Thymus (tissue), 11 donors: ENCODE measurements around the gene EPHB1. TPM values are rescaled to one million over a fixed set of nuclear protein-coding genes. Genes with fewer than 3 reads are reported as not detected.
"Not testable (repeated sequence)": the region's sequence is repeated elsewhere in the genome, so short reads cannot be mapped to it uniquely, and the experiment has no call there.

Experiments used
- DNase-seq, 9 donors: peaks; one replicate each; pipeline ENCODE4 v3.0.0-alpha.2; 2013; ENCODE audit warnings: low spot score in 9 of 9, low read depth in 6 of 9, missing footprints in 1 of 9
- H3K27ac ChIP-seq, 2 donors: one replicate each; pipeline ENCODE4 v1.5.1; 2013; ENCODE audit warnings: control low read depth in 1 of 2, low read depth in 1 of 2, low read length in 1 of 2, mild to moderate bottlenecking in 1 of 2, moderate library complexity in 1 of 2
- H3K27me3 ChIP-seq, 2 donors: one replicate each; pipeline ENCODE4 v1.5.1; 2013; ENCODE audit warnings: low read length in 1 of 2; ENCODE audit not compliant: control insufficient read depth in 2 of 2, insufficient read depth in 1 of 2
- H3K36me3 ChIP-seq, 2 donors: one replicate each; pipeline ENCODE4 v1.5.1; 2013; ENCODE audit warnings: low read length in 1 of 2, mild to moderate bottlenecking in 1 of 2, moderate library complexity in 1 of 2; ENCODE audit not compliant: control insufficient read depth in 2 of 2, insufficient read depth in 2 of 2
- H3K4me1 ChIP-seq, 2 donors: one replicate each; pipeline ENCODE4 v1.5.1; 2013; ENCODE audit warnings: low read length in 2 of 2; ENCODE audit not compliant: control insufficient read depth in 2 of 2, insufficient read depth in 2 of 2
- H3K4me3 ChIP-seq, 2 donors: one replicate each; pipeline ENCODE4 v1.5.1; 2013; ENCODE audit warnings: low read length in 2 of 2, control low read depth in 1 of 2, mild to moderate bottlenecking in 1 of 2
- H3K9me3 ChIP-seq, 2 donors: one replicate each; pipeline ENCODE4 v1.5.1; 2013; ENCODE audit warnings: low read length in 1 of 2, mild to moderate bottlenecking in 1 of 2; ENCODE audit not compliant: control insufficient read depth in 2 of 2, insufficient read depth in 1 of 2
- WGBS: extraction: QIAGEN DNeasy Blood & Tissue Kit; methylation state at CpG from one replicate; pipeline ENCODE4 v1.1.7; 2013; 5-methylcytosine and 5-hydroxymethylcytosine counted together
- polyA plus RNA-seq: library from polyadenylated mRNA; stranded (reverse); fragments of 200-250 nt; gene quantifications from one replicate; pipeline ENCODE4 v1.2.3, GENCODE V29; 2013
- total RNA-seq: library from RNA; stranded (reverse); fragments of 120-200 nt; gene quantifications from one replicate; pipeline ENCODE4 v1.2.4, GENCODE V29; 2013
- donor health status: healthy.

Gene EPHB1
- total and polyA plus RNA-seq, 2 donors = 0.46 to 0.66 TPM

DNA sequence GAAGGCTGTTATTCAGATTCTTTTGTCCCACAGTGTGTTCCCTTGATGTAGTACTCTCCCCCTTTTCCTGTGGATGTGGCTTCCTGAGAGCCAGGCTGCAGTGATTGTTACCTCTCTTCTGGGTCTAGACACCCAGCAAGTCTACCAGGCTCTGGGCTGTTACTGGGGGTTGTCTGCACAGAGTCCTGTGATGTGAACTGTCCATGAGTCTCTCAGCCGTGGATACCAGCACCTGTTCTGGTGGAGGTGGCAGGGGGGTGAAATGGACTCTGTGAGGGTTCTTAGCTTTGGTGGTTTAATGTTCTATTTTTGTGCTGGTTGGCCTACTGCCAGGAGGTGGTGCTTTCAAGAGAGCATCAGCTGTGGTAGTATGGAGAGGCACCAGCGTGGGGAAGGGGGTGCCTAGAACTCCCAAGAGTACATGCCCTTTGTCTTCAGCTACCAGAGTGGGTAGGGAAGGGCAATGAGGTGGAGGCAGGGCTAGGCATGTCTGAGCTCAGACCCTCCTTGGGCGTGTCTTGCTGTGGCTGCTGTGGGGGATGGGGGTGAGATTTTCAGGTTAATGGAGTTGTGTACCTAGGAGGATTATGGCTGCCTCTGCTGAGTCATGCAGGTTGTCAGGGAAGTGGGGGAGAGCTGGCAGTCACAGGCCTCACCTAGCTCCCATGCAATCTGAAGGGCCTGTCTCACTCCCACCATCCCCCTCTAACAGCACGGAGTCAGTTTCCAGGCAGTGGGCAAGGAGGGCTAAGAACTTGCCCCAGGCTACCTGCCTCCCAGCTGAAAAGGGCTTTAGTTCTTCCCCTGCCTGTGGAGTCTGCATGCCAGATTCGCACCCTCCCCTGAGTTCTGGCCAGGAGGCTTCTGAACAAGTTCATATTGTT lies 272.0 kb downstream of the EPHB1 start:
- not testable (repeated sequence) for H3K9me3 ChIP-seq, H3K4me3 ChIP-seq, H3K27me3 ChIP-seq, H3K4me1 ChIP-seq, H3K27ac ChIP-seq, DNase-seq, H3K36me3 ChIP-seq
- 54% methylated on average over 5 of the region's 5 CpGs for WGBS

- H3K27me3 ChIP-seq = no peaks in the 10 kb centered on the region
- 95% methylated on average over 5 of the region's 5 CpGs for WGBS
- no peak overlapping the region for H3K4me3 ChIP-seq
- no peaks in the 10 kb centered on the region for H3K36me3 ChIP-seq
- peaks cover 0 to 4% of the 10 kb centered on the region in 2 donors for H3K9me3 ChIP-seq
- no peak overlapping the region for H3K27ac ChIP-seq
- no peaks in the 10 kb centered on the region for H3K4me1 ChIP-seq
- no peak for DNase-seq
Observed at GRCh38 chr3:135068011-135068410, 273.0 kb downstream of the EPHB1 start.

- DNase-seq = no peak
- Histone ChIP-seq H3K27me3 (no peaks in the 10 kb centered on the region), H3K36me3 (no peaks in the 10 kb centered on the region), H3K4me1 (no peaks in the 10 kb centered on the region), H3K4me3 (no peak overlapping the region), H3K9me3 (peaks cover 0 to 4% of the 10 kb centered on the region in 2 donors), H3K27ac (no peak overlapping the region)
- WGBS = 95% methylated on average over 2 of the region's 2 CpGs
Observed at GRCh38 chr3:135069406-135069805, 274.3 kb downstream of the EPHB1 start.

- Histone ChIP-seq H3K27me3 (no peaks in the 10 kb centered on the region), H3K27ac (no peak overlapping the region), H3K9me3 (peaks cover 0 to 4% of the 10 kb centered on the region in 2 donors), H3K4me3 (no peak overlapping the region), H3K36me3 (no peaks in the 10 kb centered on the region), H3K4me1 (no peaks in the 10 kb centered on the region)
- no peak for DNase-seq
Observed at GRCh38 chr3:135071483-135071882, 276.4 kb downstream of the EPHB1 start.

GRCh38 chr3:135072431-135072830 lies 277.4 kb downstream of the EPHB1 start:
- Histone ChIP-seq H3K4me1 (no peaks in the 10 kb centered on the region), H3K9me3 (peaks cover 0 to 4% of the 10 kb centered on the region in 2 donors), H3K36me3 (no peaks in the 10 kb centered on the region), H3K27me3 (no peaks in the 10 kb centered on the region), H3K4me3 (no peak overlapping the region), H3K27ac (no peak overlapping the region)
- DNase-seq = no peak
- WGBS = 88% methylated on average over 5 of the region's 5 CpGs

GRCh38 chr3:135075157-135075556 lies 280.1 kb downstream of the EPHB1 start:
- Histone ChIP-seq H3K9me3 (peaks cover 0 to 4% of the 10 kb centered on the region in 2 donors), H3K36me3 (no peaks in the 10 kb centered on the region), H3K27ac (no peak overlapping the region), H3K4me1 (no peaks in the 10 kb centered on the region), H3K4me3 (no peak overlapping the region), H3K27me3 (no peaks in the 10 kb centered on the region)
- DNase-seq = no peak
- 93% methylated on average over 3 of the region's 3 CpGs for WGBS

DNA sequence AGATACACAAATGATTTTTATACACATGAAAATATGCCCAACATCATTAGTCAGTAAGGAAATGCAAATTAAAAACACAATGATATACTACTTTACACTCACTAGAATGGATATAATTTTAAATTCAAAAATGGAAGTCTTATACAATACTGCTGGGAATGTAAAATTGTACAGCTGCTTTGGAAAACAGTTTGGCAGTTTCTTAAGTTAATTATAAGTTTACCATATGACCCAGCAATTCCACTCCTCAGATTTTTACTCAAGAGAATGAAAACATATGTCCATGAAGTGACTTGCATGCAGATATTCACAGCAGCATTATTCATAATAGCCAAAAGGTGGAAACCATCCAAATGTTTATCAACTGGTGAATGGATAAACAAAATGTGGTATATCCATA lies 281.3 kb downstream of the EPHB1 start:
- no peak overlapping the region for H3K4me3 ChIP-seq
- no peaks in the 10 kb centered on the region for H3K27me3 ChIP-seq
- no peak overlapping the region for H3K27ac ChIP-seq
- H3K9me3 ChIP-seq = peaks cover 0 to 4% of the 10 kb centered on the region in 2 donors
- H3K4me1 ChIP-seq = no peaks in the 10 kb centered on the region
- H3K36me3 ChIP-seq = no peaks in the 10 kb centered on the region
- no peak for DNase-seq

GRCh38 chr3:135077186-135077585 lies 282.1 kb downstream of the EPHB1 start:
- H3K4me3 ChIP-seq = no peak overlapping the region
- H3K4me1 ChIP-seq = no peaks in the 10 kb centered on the region
- H3K9me3 ChIP-seq = peaks cover 0 to 3% of the 10 kb centered on the region in 2 donors
- no peak overlapping the region for H3K27ac ChIP-seq
- WGBS = 61% methylated on average over 3 of the region's 3 CpGs
- DNase-seq = no peak
- H3K36me3 ChIP-seq = no peaks in the 10 kb centered on the region
- no peaks in the 10 kb centered on the region for H3K27me3 ChIP-seq

- H3K9me3 ChIP-seq = no peaks in the 10 kb centered on the region
- no peak overlapping the region for H3K27ac ChIP-seq
- 92% methylated on average over 2 of the region's 2 CpGs for WGBS
- no peaks in the 10 kb centered on the region for H3K36me3 ChIP-seq
- no peaks in the 10 kb centered on the region for H3K27me3 ChIP-seq
- no peak overlapping the region for H3K4me3 ChIP-seq
- no peaks in the 10 kb centered on the region for H3K4me1 ChIP-seq
- no peak for DNase-seq
Observed at GRCh38 chr3:135078283-135078682, 283.2 kb downstream of the EPHB1 start.
